Astrocyte (in vitro differentiated cells and primary cell): Measurements from ENCODE around the gene C15orf62.

Experiments
- CTCF ChIP-seq: IDR thresholded peaks from 2 replicates; pipeline ENCODE4 v1.5.1; 2011; ENCODE audit warnings: low read depth, mild to moderate bottlenecking, inconsistent platforms, low read length, moderate library complexity; ENCODE audit not compliant: insufficient read depth
- EZH2 ChIP-seq: IDR thresholded peaks from 2 replicates; pipeline ENCODE4 v1.6.1; 2012; ENCODE audit warnings: mild to moderate bottlenecking, low read length, inconsistent platforms; ENCODE audit not compliant: insufficient read depth

GRCh38 chr15:40807028-40807887 is 37.5 kb downstream of the C15orf62 start, which contains the start of the genes DNAJC17 and ZFYVE19:
- TF ChIP-seq CTCF = no peak
- no peak for TF ChIP-seq EZH2
